NCI-H2227 (cell line): ENCODE results near the gene PHF12.

Experiments used
- DNase-seq: peaks from one replicate; lab custom pipeline; 2025; ENCODE audit not compliant: unreplicated experiment; lab: John Stamatoyannopoulos, UW

The PHF12 gene

DNA sequence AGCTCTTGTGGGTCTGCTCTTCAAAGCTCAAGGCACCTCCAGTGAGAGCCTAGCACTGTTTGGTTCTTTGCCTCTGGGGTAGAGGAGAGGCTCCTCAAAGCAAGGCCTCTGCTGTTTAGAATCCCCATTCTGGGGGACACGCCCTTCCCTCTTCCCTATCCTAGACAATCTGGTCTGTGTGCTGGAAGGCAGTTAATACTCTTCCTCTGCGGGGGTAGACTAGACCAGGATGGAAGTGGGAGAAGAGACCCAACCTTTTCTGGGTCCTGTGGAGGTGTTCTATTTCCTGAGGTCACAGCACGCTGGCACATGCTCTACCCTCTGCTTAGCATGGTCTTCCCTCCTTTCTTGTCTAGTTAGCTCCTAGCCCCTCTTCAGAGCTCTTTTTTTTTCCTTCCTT, 88.8 kb downstream of the PHF12 start:
- DNase-seq: no peak

DNA sequence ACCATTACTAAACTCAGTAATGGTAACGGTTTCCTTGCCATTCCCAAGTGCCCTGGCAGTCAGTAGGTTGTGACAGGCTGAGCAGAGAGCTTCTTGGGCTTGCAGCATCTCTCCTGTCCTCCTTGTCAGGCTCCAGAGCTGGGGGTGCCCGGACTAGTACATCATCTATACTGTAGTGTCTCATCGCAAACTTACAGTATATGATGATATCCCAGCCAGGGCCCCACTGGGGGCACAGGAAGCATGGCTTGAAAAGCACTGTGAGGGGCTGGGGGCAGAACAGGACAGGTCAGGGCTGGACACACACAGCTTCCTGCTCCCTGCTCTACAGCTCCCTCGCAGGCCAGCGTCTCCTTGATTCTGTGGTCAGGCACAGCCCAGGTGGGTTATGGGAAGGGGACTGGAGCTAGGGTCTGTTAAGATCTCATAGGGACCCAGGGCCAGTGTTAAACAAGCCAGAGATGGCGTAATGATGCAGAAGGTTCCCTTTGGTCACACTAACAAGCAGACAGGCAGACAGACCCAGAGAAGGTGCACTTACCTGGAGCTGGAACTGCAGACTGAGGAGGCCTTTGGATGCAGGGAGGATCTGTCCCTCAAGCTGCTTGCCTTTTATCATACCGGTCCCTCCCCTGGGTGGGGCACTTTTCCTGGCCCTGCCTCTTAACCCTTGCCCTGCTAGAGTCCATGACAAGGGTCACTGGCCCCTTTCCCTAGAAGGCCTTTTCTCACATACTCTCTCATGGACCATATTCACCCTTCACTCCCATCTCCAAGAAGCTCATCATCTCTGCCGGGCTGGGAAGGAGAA, 89.7 kb downstream of the PHF12 start:
- no peak for DNase-seq

DNA sequence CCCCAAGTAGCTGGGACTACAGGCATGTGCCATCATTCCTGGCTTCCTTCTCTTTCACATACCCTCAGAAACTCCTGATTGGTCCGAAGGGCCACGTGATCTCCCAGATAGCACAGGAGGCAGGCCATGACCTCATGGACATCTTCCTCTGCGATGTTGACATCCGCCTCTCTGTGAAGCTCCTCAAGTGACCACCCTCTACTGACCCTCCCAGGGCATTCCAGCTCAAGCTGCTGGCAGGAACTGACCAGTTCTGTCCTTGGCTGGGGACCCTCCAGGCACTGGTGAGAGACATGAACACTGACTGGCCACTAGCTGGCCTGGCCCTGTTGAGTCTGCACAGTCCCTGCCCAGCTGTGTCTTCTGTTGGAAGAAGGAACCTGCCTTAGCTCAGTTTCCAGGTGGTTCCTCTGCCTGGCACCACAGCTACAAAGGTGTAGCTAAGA, 90.9 kb downstream of the PHF12 start:
- no peak for DNase-seq

DNA sequence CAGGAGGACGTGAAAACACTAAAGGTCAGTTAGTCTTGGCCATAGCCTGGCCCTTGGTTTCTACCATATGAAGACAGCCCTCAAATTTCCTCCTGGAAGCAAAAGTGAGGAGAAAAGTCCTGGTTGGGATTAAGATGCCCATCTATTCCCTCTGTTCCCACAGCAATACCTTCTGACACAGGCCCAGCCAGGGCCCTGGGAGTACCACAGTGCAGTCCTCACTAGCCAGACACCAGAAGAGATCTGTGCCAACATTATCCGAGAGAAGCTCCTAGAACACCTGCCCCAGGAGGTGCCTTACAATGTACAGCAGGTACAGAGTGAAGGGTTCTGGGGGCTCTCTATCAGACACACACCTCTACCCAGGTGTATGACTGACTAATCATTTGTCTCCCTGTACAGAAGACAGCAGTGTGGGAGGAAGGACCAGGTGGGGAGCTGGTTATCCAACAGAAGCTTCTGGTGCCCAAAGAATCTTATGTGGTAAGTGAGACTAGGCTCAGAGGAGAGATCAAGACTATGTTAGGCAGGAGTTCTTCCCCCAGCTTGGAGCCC, 92.4 kb downstream of the PHF12 start:
- DNase-seq: no peak

DNA sequence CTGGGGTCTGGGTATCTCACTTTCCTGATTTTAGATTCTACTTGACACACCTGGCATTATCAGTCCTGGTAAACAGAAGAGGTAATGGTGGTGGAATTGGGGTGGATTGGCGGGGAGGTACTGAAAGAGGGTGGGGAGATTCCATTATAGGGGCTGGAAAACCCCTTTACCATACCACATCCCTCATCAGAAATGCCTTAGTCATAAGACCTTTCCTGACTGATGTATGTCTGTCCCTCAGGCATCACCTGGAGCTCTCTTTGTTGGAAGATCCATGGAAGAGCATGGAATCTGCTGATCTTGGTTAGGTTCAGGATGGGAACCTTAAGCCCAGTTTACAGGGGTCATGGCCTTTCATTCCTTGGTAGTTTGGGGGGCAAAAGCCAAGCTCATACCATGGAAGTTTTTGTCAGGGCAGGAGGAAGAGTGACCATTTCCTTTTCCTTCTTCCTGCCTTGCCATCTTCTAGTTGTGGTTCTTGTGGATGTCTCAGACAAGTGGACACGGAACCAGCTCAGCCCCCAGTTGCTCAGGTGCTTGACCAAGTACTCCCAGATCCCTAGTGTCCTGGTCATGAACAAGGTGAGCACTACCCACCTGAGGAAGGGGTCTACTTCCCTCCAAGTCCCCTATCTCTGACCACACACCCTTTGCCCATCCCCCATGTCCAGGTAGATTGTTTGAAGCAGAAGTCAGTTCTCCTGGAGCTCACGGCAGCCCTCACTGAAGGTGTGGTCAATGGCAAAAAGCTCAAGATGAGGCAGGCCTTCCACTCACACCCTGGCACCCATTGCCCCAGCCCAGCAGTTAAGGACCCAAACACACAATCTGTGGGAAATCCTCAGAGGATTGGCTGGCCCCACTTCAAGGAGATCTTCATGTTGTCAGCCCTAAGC, 93.2 kb downstream of the PHF12 start:
- no peak for DNase-seq

DNA sequence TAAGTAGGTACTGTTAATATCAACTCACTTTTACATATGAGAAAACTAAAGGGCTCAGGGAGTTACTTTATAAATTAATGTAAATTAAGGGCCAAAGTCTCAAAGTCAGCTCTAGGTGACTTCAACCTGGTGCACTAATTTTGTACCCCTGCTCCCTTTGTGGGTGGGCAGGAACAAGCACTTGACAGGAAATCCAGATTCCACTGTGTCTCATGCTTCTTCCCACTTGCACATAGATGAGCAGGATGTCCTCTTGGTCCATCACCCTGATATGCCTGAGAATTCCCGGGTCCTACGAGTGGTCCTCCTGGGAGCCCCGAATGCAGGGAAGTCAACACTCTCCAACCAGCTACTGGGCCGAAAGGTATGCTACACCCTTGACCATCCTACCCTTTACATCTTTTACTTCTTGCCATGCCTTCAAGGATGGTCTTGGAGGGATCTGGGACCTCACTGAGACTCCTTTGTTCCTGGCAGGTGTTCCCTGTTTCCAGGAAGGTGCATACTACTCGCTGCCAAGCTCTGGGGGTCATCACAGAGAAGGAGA, 95.2 kb downstream of the PHF12 start:
- DNase-seq: no peak

DNA sequence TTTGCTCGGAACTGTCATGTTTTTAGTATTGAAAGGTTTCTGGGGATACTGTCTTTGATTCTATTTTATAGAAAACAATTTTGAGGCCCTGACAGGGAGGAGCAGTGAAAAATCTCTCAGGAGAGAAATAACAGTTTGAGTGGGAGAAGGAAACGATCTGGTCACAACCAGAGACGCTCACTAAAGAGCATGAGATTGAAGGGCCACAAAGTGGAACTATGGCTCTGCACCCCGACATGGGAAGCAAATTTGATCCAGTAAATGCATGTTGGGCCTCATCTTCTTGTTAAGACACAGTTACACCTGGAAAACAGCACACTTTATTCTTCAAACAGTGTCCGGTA, 96.0 kb downstream of the PHF12 start:
- no peak for DNase-seq
